ENCODE measurements around the gene MB21D2.

Gene MB21D2

DNA sequence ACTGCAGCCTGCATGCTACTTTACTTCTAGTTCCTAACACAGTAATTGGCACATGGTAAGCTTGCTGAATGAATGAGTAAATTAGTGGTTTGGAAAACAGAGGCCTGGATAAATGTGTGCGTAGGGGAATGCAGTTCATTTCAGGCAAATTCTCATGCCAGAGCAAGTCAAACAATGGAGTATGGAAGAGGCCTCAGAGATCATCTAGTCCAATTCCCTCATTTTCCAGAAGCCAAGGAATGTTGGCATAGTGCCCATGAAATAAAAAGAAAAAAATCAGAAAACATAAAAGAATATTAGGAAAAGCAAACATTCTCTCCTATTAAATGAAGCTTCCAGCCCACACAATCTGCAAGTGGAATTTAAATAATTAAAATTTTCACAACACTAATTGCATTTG is 92.4 kb downstream of the MB21D2 start:
- Histone ChIP-seq H4K20me1 (ENCODE audit: insufficient read depth, low read length) (no peaks in the 10 kb centered on the region), H3K27me3 (ENCODE audit: insufficient read depth, low read length) (no peaks in the 10 kb centered on the region), H3K27ac (ENCODE audit: low read depth, low read length, poor library complexity, severe bottlenecking) (no peak overlapping the region), H3K9me2 (ENCODE audit: low read depth, low read length) (no peaks in the 10 kb centered on the region), H3K9ac (ENCODE audit: low read length) (no peak overlapping the region), H3K9me3 (ENCODE audit: low read length) (no peaks in the 10 kb centered on the region), H2AFZ (ENCODE audit: low read length) (no peak overlapping the region), H3K36me3 (ENCODE audit: insufficient read depth, low read length) (no peaks in the 10 kb centered on the region), H3K4me2 (ENCODE audit: low read length) (no peak overlapping the region), H3F3A (ENCODE audit: insufficient read depth, low read length) (no peaks in the 10 kb centered on the region), H3K4me3 (ENCODE audit: low read depth, low read length, poor library complexity, severe bottlenecking) (no peak overlapping the region), H3K79me2 (ENCODE audit: insufficient read depth, low read length) (no peaks in the 10 kb centered on the region), H3K4me1 (ENCODE audit: insufficient read depth, low read length, severe bottlenecking) (no peaks in the 10 kb centered on the region)
- no peak for TF ChIP-seq EZH2 (IDR thresholded peaks at IDR 0.05; ENCODE audit: borderline replicate concordance, low read length)
- TF ChIP-seq, protein P1, sequence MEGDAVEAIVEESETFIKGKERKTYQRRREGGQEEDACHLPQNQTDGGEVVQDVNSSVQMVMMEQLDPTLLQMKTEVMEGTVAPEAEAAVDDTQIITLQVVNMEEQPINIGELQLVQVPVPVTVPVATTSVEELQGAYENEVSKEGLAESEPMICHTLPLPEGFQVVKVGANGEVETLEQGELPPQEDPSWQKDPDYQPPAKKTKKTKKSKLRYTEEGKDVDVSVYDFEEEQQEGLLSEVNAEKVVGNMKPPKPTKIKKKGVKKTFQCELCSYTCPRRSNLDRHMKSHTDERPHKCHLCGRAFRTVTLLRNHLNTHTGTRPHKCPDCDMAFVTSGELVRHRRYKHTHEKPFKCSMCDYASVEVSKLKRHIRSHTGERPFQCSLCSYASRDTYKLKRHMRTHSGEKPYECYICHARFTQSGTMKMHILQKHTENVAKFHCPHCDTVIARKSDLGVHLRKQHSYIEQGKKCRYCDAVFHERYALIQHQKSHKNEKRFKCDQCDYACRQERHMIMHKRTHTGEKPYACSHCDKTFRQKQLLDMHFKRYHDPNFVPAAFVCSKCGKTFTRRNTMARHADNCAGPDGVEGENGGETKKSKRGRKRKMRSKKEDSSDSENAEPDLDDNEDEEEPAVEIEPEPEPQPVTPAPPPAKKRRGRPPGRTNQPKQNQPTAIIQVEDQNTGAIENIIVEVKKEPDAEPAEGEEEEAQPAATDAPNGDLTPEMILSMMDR (IDR thresholded peaks at IDR 0.05; ENCODE audit: low read length) = no peak

DNA sequence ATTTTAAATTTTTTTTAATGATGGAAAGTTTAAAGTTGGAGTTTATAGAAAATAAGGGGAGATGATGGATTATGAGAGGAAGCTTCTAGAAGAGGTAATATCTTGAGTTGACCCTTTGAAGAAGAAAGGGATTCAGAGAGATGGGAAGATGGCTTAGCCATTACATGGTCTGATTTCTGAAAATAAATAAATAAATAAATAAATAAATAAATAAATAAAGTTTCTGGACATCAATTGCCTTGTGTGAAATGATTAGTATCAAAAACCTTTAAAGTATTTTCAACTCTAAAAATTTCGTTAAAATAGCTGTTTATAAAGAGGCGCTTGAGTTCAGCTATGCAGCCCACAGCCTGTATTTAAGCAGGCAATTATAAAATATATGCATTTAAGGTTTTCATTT is 93.3 kb downstream of the MB21D2 start:
- TF ChIP-seq EZH2 (IDR thresholded peaks at IDR 0.05; ENCODE audit: borderline replicate concordance, low read length) = no peak
- TF ChIP-seq, protein P1 (IDR thresholded peaks at IDR 0.05; ENCODE audit: low read length) = no peak

DNA sequence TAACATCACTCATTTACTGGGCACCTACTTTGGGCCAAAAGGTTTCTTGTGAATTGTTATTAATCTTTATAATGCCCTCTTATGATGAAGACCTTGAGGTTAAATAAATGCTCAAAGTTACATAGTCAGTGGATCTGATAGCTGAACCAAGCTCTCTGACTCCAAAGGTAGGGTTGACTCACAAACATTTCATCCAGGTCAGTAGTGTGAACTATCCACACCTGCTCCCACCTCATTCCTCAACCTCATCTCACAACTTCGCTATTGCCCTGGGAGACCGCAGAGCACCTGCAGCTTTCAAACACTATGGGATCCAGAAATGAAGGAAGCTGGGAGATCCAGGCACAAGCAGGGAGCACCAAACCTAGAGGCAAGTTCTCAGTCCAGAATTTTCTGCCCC is 96.5 kb downstream of the MB21D2 start:
- Histone ChIP-seq H3K4me3 (ENCODE audit: low read depth, low read length, poor library complexity, severe bottlenecking) (no peak overlapping the region), H3K9ac (ENCODE audit: low read length) (no peak overlapping the region), H3K79me2 (ENCODE audit: insufficient read depth, low read length) (no peaks in the 10 kb centered on the region), H3K4me2 (ENCODE audit: low read length) (no peak overlapping the region), H3K36me3 (ENCODE audit: insufficient read depth, low read length) (no peaks in the 10 kb centered on the region), H3K9me2 (ENCODE audit: low read depth, low read length) (no peaks in the 10 kb centered on the region), H3K27ac (ENCODE audit: low read depth, low read length, poor library complexity, severe bottlenecking) (no peak overlapping the region), H3K9me3 (ENCODE audit: low read length) (no peaks in the 10 kb centered on the region), H3K4me1 (ENCODE audit: insufficient read depth, low read length, severe bottlenecking) (no peaks in the 10 kb centered on the region), H3K27me3 (ENCODE audit: insufficient read depth, low read length) (no peaks in the 10 kb centered on the region), H3F3A (ENCODE audit: insufficient read depth, low read length) (no peaks in the 10 kb centered on the region), H2AFZ (ENCODE audit: low read length) (no peak overlapping the region), H4K20me1 (ENCODE audit: insufficient read depth, low read length) (no peaks in the 10 kb centered on the region)
- no peak for TF ChIP-seq EZH2 (IDR thresholded peaks at IDR 0.05; ENCODE audit: borderline replicate concordance, low read length)
- TF ChIP-seq, protein P1 (IDR thresholded peaks at IDR 0.05; ENCODE audit: low read length) = no peak

More for the DNA sequence above, 93.3 kb downstream of the MB21D2 start:
- H4K20me1 ChIP-seq (ENCODE audit: insufficient read depth, low read length) = no peaks in the 10 kb centered on the region
- no peaks in the 10 kb centered on the region for H3K36me3 ChIP-seq (ENCODE audit: insufficient read depth, low read length)
- no peak overlapping the region for H3K27ac ChIP-seq (ENCODE audit: low read depth, low read length, poor library complexity, severe bottlenecking)
- H3K4me2 ChIP-seq (ENCODE audit: low read length) = no peak overlapping the region
- no peaks in the 10 kb centered on the region for H3K4me1 ChIP-seq (ENCODE audit: insufficient read depth, low read length, severe bottlenecking)
- H3K27me3 ChIP-seq (ENCODE audit: insufficient read depth, low read length) = no peaks in the 10 kb centered on the region
- no peaks in the 10 kb centered on the region for H3F3A ChIP-seq (ENCODE audit: insufficient read depth, low read length)
- H3K4me3 ChIP-seq (ENCODE audit: low read depth, low read length, poor library complexity, severe bottlenecking) = no peak overlapping the region
- H3K9me2 ChIP-seq (ENCODE audit: low read depth, low read length) = no peaks in the 10 kb centered on the region
- no peaks in the 10 kb centered on the region for H3K79me2 ChIP-seq (ENCODE audit: insufficient read depth, low read length)
- H2AFZ ChIP-seq (ENCODE audit: low read length) = no peak overlapping the region
- H3K9ac ChIP-seq (ENCODE audit: low read length) = no peak overlapping the region
- no peaks in the 10 kb centered on the region for H3K9me3 ChIP-seq (ENCODE audit: low read length)

Data from OCI-LY1 (cell line).